H9 (cell line): ENCODE data around the gene HLA-DRA. TPM values are rescaled to one million over a fixed set of nuclear protein-coding genes. Genes with fewer than 3 reads are reported as not detected.
"Not testable (repeated sequence)": the region's sequence is repeated elsewhere in the genome, so short reads cannot be mapped to it uniquely, and the experiment has no call there.

ENCODE experiments used
- DNase-seq: peaks from one replicate; pipeline ENCODE4 v3.0.0-alpha.2; 2017
- H2AFZ ChIP-seq: one replicate; pipeline ENCODE4 v1.6.1; 2013; ENCODE audit warnings: mild to moderate bottlenecking, low read length, control low read depth, moderate library complexity
- H2AK5ac ChIP-seq: 2 replicates; pipeline ENCODE4 v1.6.1; 2013; ENCODE audit warnings: low read length, control low read depth, mixed read lengths; ENCODE audit not compliant: insufficient read length
- H2BK120ac ChIP-seq: one replicate; pipeline ENCODE4 v1.6.1; 2013; ENCODE audit warnings: low read depth, mild to moderate bottlenecking, low read length, control low read depth, inconsistent platforms; ENCODE audit not compliant: poor library complexity, severe bottlenecking
- H2BK12ac ChIP-seq: 2 replicates; pipeline ENCODE4 v1.6.1; 2013; ENCODE audit warnings: low read length, control low read depth, mixed read lengths, low read depth; ENCODE audit not compliant: insufficient read length
- H2BK15ac ChIP-seq: 2 replicates; pipeline ENCODE4 v1.6.1; 2013; ENCODE audit warnings: low read depth, low read length, control low read depth
- H2BK20ac ChIP-seq: one replicate; pipeline ENCODE4 v1.6.1; 2013; ENCODE audit warnings: low read depth, mild to moderate bottlenecking, low read length, control low read depth, inconsistent platforms; ENCODE audit not compliant: poor library complexity, severe bottlenecking
- H2BK5ac ChIP-seq: 2 replicates; pipeline ENCODE4 v1.6.1; 2013; ENCODE audit warnings: low read length, control low read depth, mixed read lengths; ENCODE audit not compliant: insufficient read length
- H3K14ac ChIP-seq: 2 replicates; pipeline ENCODE4 v1.6.1; 2013; ENCODE audit warnings: low read length, control low read depth; ENCODE audit not compliant: insufficient read depth
- H3K18ac ChIP-seq: 2 replicates; pipeline ENCODE4 v1.6.1; 2013; ENCODE audit warnings: low read depth, mild to moderate bottlenecking, mixed read lengths, low read length, control low read depth; ENCODE audit not compliant: insufficient read length
- H3K23ac ChIP-seq: 2 replicates; pipeline ENCODE4 v1.6.1; 2013; ENCODE audit warnings: low read length, control low read depth, mixed read lengths, low read depth; ENCODE audit not compliant: insufficient read length
- H3K23me2 ChIP-seq: 2 replicates; pipeline ENCODE4 v1.6.1; 2013; ENCODE audit warnings: low read depth, mild to moderate bottlenecking, mixed read lengths, low read length, control low read depth; ENCODE audit not compliant: insufficient read length, poor library complexity, severe bottlenecking
- H3K27ac ChIP-seq: 2 replicates; pipeline ENCODE4 v1.5.1; 2013; ENCODE audit warnings: low read length, control low read depth, mixed read lengths, low read depth; ENCODE audit not compliant: insufficient read length
- H3K27me3 ChIP-seq: 2 replicates; pipeline ENCODE4 v1.6.1; 2013; ENCODE audit warnings: low read length, control low read depth, inconsistent platforms; ENCODE audit not compliant: insufficient read depth
- H3K4ac ChIP-seq: 2 replicates; pipeline ENCODE4 v1.6.1; 2013; ENCODE audit warnings: low read depth, mild to moderate bottlenecking, control low read depth, inconsistent platforms, low read length, moderate library complexity
- H3K4me1 ChIP-seq: 2 replicates; pipeline ENCODE4 v1.6.1; 2013; ENCODE audit warnings: low read length, control low read depth, inconsistent platforms; ENCODE audit not compliant: insufficient read depth
- H3K4me2 ChIP-seq: 2 replicates; pipeline ENCODE4 v1.6.1; 2013; ENCODE audit warnings: low read length, control low read depth, mixed read lengths; ENCODE audit not compliant: insufficient read length, insufficient read depth
- H3K56ac ChIP-seq: 2 replicates; pipeline ENCODE4 v1.6.1; 2013; ENCODE audit warnings: low read depth, mild to moderate bottlenecking, mixed read lengths, low read length, control low read depth; ENCODE audit not compliant: insufficient read length
- H3K79me1 ChIP-seq: 2 replicates; pipeline ENCODE4 v1.6.1; 2013; ENCODE audit warnings: low read depth, mild to moderate bottlenecking, moderate library complexity, low read length, control low read depth, inconsistent platforms; ENCODE audit not compliant: insufficient read depth, poor library complexity, severe bottlenecking
- H3K79me2 ChIP-seq: 2 replicates; pipeline ENCODE4 v1.6.1; 2013; ENCODE audit warnings: low read length, control low read depth, inconsistent platforms; ENCODE audit not compliant: insufficient read depth
- H3K9ac ChIP-seq: 2 replicates; pipeline ENCODE4 v1.6.1; 2013; ENCODE audit warnings: low read length, control low read depth, mixed read lengths; ENCODE audit not compliant: insufficient read length; ENCODE audit errors: extremely low read depth
- H3K9me3 ChIP-seq: one replicate; pipeline ENCODE4 v1.6.1; 2013; ENCODE audit warnings: low read depth, low read length, inconsistent platforms; ENCODE audit not compliant: control insufficient read depth
- H3T11ph ChIP-seq: one replicate; pipeline ENCODE4 v1.6.1; 2013; ENCODE audit warnings: mild to moderate bottlenecking, low read length, control low read depth, inconsistent platforms
- H4K20me1 ChIP-seq: one replicate; pipeline ENCODE4 v1.6.1; 2013; ENCODE audit not compliant: control insufficient read depth, insufficient read length, insufficient read depth
- H4K5ac ChIP-seq: 2 replicates; pipeline ENCODE4 v1.6.1; 2013; ENCODE audit warnings: low read depth, mild to moderate bottlenecking, mixed read lengths, low read length, control low read depth; ENCODE audit not compliant: insufficient read length
- H4K8ac ChIP-seq: replicated peaks from 2 replicates; pipeline ENCODE4 v1.6.1; 2013; ENCODE audit warnings: low read length, control low read depth, mixed read lengths, low read depth; ENCODE audit not compliant: insufficient read length
- H4K91ac ChIP-seq: 2 replicates; pipeline ENCODE4 v1.6.1; 2013; ENCODE audit warnings: low read depth, mild to moderate bottlenecking, moderate library complexity, mixed read lengths, low read length, control low read depth; ENCODE audit not compliant: insufficient read length
- H3K27ac Mint-ChIP-seq, 3 experiments: 2 replicates in 2 of 3; 3 replicates in 1 of 3; pipeline ENCODE4 v1.8.0; 2020 to 2021; ENCODE audit warnings: mixed read lengths in 3 of 3, mild to moderate bottlenecking in 1 of 3, moderate library complexity in 1 of 3
- H3K27me3 Mint-ChIP-seq: 2 replicates; pipeline ENCODE4 v1.8.0; 2021; ENCODE audit warnings: low read depth, mild to moderate bottlenecking, moderate library complexity, mixed read lengths
- H3K36me3 Mint-ChIP-seq, 3 experiments: 2 replicates in 2 of 3; 3 replicates in 1 of 3; pipeline ENCODE4 v1.8.0; 2020 to 2021; ENCODE audit warnings: low read depth in 3 of 3, mixed read lengths in 3 of 3; ENCODE audit not compliant: insufficient read depth in 1 of 3
- H3K4me1 Mint-ChIP-seq, 2 experiments: 2 replicates each; pipeline ENCODE4 v1.8.0; 2020; ENCODE audit warnings: mixed read lengths in 2 of 2
- H3K4me3 Mint-ChIP-seq, 2 experiments: 2 replicates in 1 of 2; 3 replicates in 1 of 2; pipeline ENCODE4 v1.8.0; 2020 to 2021; ENCODE audit warnings: mild to moderate bottlenecking in 2 of 2, mixed read lengths in 2 of 2, moderate library complexity in 1 of 2
- H3K9me3 Mint-ChIP-seq, 2 experiments: 2 replicates in 1 of 2; 3 replicates in 1 of 2; pipeline ENCODE4 v1.8.0; 2020; ENCODE audit warnings: mild to moderate bottlenecking in 2 of 2, mixed read lengths in 2 of 2, moderate library complexity in 1 of 2
- WGBS: extraction: QIAGEN DNeasy Blood & Tissue Kit; methylation state at CpG from one replicate; pipeline ENCODE4 v1.1.7; 2013; ENCODE audit warnings: missing lambda C conversion rate, low lambda C conversion rate, mixed read lengths; ENCODE audit not compliant: insufficient read length; ENCODE audit errors: extremely low coverage; 5-methylcytosine and 5-hydroxymethylcytosine counted together
- total RNA-seq: library from RNA; stranded (reverse); gene quantifications from 2 replicates; pipeline ENCODE4 v1.2.1, GENCODE V29; 2021
- TF ChIP-seq, protein P1 (sequence below): fragments of 200-600 bp; sonication (generic); conservative IDR thresholded peaks from 3 replicates; pipeline ENCODE4 v1.8.0; 2021; ENCODE audit warnings: antibody characterized with exemption, mild to moderate bottlenecking

The HLA-DRA gene
- total RNA-seq, 1 experiment from 2014 or later = 3.1 TPM

DNA sequence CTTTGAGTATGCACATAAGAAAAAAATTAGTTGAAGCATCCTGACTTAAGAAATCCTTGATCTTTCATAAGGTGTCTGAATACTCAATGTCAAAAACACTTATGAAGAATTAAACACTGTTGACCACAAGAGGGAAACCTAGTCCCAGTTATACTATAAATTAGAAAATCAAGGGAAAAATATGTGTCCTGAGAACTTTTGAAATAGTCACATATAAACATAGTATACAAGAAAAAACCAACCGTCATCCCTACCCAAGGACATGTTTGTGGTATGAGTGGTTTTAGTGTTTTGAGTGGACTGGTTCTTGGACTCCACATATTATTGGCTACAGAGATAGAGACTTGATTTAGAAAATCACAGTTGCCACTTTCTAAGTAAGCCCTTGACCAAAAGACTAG lies 7.6 kb upstream of the HLA-DRA start:
- no peaks in the 10 kb centered on the region for H4K20me1 ChIP-seq
- H3K79me2 ChIP-seq = no peaks in the 10 kb centered on the region
- no peaks in the 10 kb centered on the region for H3K36me3 Mint-ChIP-seq
- H3T11ph ChIP-seq = no peak overlapping the region
- H3K9ac ChIP-seq = no peak overlapping the region
- H3K4me1 ChIP-seq = no peaks in the 10 kb centered on the region
- H2BK20ac ChIP-seq = no peak overlapping the region
- no peaks in the 10 kb centered on the region; the same call in 1 of the 2 replicates for H3K27me3 Mint-ChIP-seq
- WGBS = no CpG with 5 or more reads among the region's 1 CpG
- H2BK15ac ChIP-seq = no peak overlapping the region
- H3K4ac ChIP-seq = no peak overlapping the region
- no peak overlapping the region for H4K91ac ChIP-seq
- no peak overlapping the region for H2AK5ac ChIP-seq
- no peak overlapping the region for H4K8ac ChIP-seq
- H3K4me2 ChIP-seq = no peak overlapping the region
- no peaks in the 10 kb centered on the region for H3K9me3 ChIP-seq
- DNase-seq = no peak
- no peaks in the 10 kb centered on the region for H3K79me1 ChIP-seq
- no peak overlapping the region for H3K14ac ChIP-seq
- no peak overlapping the region for H4K5ac ChIP-seq
- H3K27ac Mint-ChIP-seq = no peak overlapping the region
- no peak overlapping the region for H2AFZ ChIP-seq
- no peak overlapping the region for H3K23ac ChIP-seq
- H3K4me1 Mint-ChIP-seq = no peaks in the 10 kb centered on the region
- H2BK12ac ChIP-seq = no peak overlapping the region
- no peaks in the 10 kb centered on the region for H3K23me2 ChIP-seq
- H3K56ac ChIP-seq = no peak overlapping the region
- no peak overlapping the region for H3K27ac ChIP-seq
- H2BK120ac ChIP-seq = no peak overlapping the region
- no peak overlapping the region for H3K4me3 Mint-ChIP-seq
- TF ChIP-seq, protein P1, sequence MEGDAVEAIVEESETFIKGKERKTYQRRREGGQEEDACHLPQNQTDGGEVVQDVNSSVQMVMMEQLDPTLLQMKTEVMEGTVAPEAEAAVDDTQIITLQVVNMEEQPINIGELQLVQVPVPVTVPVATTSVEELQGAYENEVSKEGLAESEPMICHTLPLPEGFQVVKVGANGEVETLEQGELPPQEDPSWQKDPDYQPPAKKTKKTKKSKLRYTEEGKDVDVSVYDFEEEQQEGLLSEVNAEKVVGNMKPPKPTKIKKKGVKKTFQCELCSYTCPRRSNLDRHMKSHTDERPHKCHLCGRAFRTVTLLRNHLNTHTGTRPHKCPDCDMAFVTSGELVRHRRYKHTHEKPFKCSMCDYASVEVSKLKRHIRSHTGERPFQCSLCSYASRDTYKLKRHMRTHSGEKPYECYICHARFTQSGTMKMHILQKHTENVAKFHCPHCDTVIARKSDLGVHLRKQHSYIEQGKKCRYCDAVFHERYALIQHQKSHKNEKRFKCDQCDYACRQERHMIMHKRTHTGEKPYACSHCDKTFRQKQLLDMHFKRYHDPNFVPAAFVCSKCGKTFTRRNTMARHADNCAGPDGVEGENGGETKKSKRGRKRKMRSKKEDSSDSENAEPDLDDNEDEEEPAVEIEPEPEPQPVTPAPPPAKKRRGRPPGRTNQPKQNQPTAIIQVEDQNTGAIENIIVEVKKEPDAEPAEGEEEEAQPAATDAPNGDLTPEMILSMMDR = peak; percentile 74
- H2BK5ac ChIP-seq = no peak overlapping the region
- H3K18ac ChIP-seq = no peak overlapping the region
- no peaks in the 10 kb centered on the region for H3K9me3 Mint-ChIP-seq
- H3K27me3 ChIP-seq = no peaks in the 10 kb centered on the region

DNA sequence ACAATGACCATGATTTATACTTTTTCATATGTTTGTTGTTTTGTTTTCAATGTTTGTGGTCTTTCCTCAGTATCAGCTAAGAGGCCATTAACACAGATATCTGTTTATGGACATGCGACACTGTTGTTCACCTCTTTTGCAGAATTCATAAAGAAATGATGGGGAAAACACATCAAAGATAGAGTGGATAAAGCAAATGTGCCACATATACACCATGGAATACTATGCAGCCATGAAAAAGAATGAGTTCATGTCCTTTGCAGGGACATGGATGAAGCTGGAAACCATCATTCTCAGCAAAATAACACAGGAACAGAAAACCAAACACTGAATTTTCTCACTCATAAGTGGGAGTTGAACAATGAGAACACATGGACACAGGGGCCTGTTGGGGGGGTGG lies 5.7 kb upstream of the HLA-DRA start:
- not testable (repeated sequence) for H2AFZ ChIP-seq, H2BK12ac ChIP-seq, H2AK5ac ChIP-seq, H2BK5ac ChIP-seq, H3K27ac Mint-ChIP-seq, H4K91ac ChIP-seq, H3K4ac ChIP-seq, H2BK15ac ChIP-seq, H3K9ac ChIP-seq, H3K4me1 Mint-ChIP-seq, H3K4me1 ChIP-seq, H3K27me3 ChIP-seq, H3K27me3 Mint-ChIP-seq, H3K27ac ChIP-seq, DNase-seq, H3K4me2 ChIP-seq, H3K14ac ChIP-seq, H2BK120ac ChIP-seq, H3K56ac ChIP-seq, H3K9me3 Mint-ChIP-seq, H3K4me3 Mint-ChIP-seq, H3K79me2 ChIP-seq, H3K23ac ChIP-seq, H4K8ac ChIP-seq, H2BK20ac ChIP-seq, H3K79me1 ChIP-seq, H3K36me3 Mint-ChIP-seq, H4K5ac ChIP-seq, H3K18ac ChIP-seq, H4K20me1 ChIP-seq, H3K9me3 ChIP-seq, H3T11ph ChIP-seq, H3K23me2 ChIP-seq
- WGBS = no CpG with 5 or more reads among the region's 1 CpG
